ENCODE measurements around the gene EMILIN3. TPM values are rescaled to one million over a fixed set of nuclear protein-coding genes. Genes with fewer than 3 reads are reported as not detected.

Gene EMILIN3
- total RNA-seq, 1 donor from 2014 or later: not detected

DNA sequence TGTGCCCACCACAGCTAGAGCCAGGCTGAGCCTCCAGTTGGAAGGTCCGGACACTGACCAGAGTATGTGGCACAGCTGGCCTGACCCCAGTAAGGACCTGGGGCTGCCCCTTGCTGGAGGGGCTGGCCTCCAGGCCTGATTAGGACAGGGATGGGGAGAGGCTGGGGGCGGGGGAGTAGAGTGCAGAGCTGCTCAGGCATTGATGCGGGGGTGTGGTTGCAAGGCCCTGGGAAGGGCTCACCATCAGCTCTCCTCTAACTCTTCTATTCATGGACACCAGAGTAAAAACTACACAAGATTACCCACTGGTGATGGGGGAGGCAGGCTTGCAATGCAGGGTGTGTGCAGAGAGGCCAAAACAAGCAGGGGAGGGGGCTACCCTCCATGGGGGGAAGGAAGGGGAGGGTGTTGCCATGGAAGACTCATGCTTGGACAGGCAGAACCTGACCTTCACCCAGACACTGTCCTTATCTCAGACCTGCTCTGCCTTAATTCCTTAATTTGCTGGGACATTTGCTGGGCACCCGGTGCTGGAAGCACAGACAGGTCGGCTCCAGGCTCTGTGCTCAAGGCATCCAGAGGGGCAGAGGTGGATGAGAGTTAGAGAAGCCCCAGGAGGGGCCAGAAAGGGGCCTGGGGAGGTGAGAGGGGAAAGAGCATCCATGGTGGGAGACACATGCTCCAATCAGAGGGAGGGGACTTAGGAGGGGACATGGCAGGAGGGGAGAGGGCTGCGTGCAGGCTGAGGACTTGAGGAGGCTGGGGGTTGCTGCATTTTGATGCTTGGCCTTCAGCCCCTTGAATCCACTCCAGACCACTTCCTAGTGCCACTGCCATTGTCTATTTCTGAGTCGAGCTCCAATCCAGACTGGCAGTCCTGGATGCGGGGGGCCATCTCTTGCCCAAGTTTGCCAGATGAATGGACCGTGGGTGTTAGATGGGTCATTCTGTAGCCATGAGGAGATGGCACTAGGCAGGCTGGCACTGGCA, 7.6 kb upstream of the EMILIN3 start:
- ChIA-PET POLR2A (no interaction called here), CTCF (no interaction called here)
- ATAC-seq (ENCODE audit: low read depth): no peak
- Mint-ChIP-seq H3K4me3 (no peak overlapping the region), H3K27me3 (peaks cover 32% of the 10 kb centered on the region), H3K9me3 (peaks cover 10% of the 10 kb centered on the region), H3K36me3 (ENCODE audit: low read depth) (no peaks in the 10 kb centered on the region), H3K27ac (no peak overlapping the region), H3K4me1 (no peaks in the 10 kb centered on the region)
- no peak for DNase-seq
- intact Hi-C loops (cut with micrococcal nuclease): no loop called here
- TF ChIP-seq, protein P1, sequence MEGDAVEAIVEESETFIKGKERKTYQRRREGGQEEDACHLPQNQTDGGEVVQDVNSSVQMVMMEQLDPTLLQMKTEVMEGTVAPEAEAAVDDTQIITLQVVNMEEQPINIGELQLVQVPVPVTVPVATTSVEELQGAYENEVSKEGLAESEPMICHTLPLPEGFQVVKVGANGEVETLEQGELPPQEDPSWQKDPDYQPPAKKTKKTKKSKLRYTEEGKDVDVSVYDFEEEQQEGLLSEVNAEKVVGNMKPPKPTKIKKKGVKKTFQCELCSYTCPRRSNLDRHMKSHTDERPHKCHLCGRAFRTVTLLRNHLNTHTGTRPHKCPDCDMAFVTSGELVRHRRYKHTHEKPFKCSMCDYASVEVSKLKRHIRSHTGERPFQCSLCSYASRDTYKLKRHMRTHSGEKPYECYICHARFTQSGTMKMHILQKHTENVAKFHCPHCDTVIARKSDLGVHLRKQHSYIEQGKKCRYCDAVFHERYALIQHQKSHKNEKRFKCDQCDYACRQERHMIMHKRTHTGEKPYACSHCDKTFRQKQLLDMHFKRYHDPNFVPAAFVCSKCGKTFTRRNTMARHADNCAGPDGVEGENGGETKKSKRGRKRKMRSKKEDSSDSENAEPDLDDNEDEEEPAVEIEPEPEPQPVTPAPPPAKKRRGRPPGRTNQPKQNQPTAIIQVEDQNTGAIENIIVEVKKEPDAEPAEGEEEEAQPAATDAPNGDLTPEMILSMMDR (IDR thresholded peaks at IDR 0.05): no peak

DNA sequence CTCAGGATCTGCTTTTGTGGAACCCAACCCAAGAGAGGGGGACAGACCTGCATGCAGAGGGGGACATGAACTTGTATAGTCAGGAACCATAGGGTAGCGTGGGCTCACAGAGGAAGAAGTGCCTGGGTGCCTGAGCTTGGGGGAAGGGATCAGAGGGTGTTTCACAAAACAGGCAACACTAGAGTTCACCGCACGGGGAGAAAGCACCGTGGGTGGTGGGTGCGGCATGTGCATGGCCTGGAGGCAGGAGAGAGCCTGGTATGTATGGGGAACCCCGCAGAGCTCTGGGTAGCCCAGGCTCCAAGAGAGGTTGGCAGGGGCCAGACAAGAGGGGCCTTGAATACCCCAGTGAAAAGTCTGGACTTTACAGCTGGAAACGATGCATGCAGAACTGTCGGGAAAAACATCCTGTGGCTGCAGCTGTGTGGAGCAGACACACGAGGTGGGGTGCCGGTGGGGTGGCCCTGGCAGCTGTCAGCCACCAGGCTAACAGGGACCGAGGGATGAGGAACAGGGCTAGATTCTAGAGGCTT, 6.7 kb upstream of the EMILIN3 start:
- intact Hi-C loops (cut with micrococcal nuclease): no loop called here
- H3K4me3 Mint-ChIP-seq: no peak overlapping the region
- no peak for DNase-seq
- no peak for ATAC-seq (ENCODE audit: low read depth)
- H3K9me3 Mint-ChIP-seq: peaks cover 10% of the 10 kb centered on the region
- no peaks in the 10 kb centered on the region for H3K36me3 Mint-ChIP-seq (ENCODE audit: low read depth)
- no peaks in the 10 kb centered on the region for H3K4me1 Mint-ChIP-seq
- CTCF ChIA-PET: no interaction called here
- POLR2A ChIA-PET: no interaction called here
- TF ChIP-seq, protein P1 (IDR thresholded peaks at IDR 0.05): no peak
- H3K27ac Mint-ChIP-seq: no peak overlapping the region
- H3K27me3 Mint-ChIP-seq: peaks cover 35% of the 10 kb centered on the region

DNA sequence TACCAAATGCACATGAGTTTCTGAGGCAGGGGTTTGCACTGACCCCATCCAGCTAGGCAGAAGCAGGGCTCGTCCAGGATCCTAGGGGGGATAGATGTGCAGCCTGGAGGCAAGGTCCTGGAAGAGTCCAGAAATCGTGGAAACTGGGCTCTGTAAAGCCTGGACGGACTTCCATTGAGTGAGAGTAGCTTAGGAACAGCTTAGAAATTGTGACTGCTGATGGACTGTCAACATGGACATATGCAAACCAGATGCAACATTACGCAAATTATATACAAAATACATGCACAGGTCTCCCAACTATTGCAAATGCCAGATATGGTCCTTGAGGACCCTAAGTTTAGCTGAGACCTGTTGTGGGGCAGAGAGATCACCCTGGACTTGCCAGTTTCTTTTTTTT, 4.8 kb upstream of the EMILIN3 start:
- POLR2A ChIA-PET: no interaction called here
- CTCF ChIA-PET: no interaction called here
- H3K27me3 Mint-ChIP-seq: peaks cover 44% of the 10 kb centered on the region
- DNase-seq (no peak), ATAC-seq (ENCODE audit: low read depth) (no peak)
- H3K9me3 Mint-ChIP-seq: peaks cover 10% of the 10 kb centered on the region
- peaks cover 7% of the 10 kb centered on the region for H3K4me1 Mint-ChIP-seq
- TF ChIP-seq, protein P1 (IDR thresholded peaks at IDR 0.05): no peak
- H3K36me3 Mint-ChIP-seq (ENCODE audit: low read depth): no peaks in the 10 kb centered on the region
- no peak overlapping the region for H3K4me3 Mint-ChIP-seq
- H3K27ac Mint-ChIP-seq: no peak overlapping the region
- intact Hi-C loops (cut with micrococcal nuclease): no loop called here

DNA sequence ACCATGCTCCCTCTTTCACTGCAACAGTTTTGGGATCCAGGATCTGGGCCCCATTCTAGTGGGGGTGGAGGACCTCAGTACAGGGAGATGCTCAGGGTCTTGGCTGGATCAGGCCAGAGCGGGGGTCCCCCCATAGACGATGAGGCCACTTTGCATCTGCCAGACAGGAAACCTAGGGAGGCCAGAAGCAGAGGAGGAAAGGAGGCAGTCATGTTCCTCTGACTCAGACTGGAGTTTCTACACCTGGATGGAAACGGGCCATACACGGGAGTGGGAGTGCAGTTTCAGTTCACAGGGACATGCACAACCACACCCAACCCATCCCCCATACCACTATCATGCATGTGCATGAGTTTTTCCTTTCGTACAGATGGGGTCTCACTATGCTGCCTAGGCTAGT, 3.6 kb upstream of the EMILIN3 start:
- peaks cover 10% of the 10 kb centered on the region for H3K9me3 Mint-ChIP-seq
- no peak overlapping the region for H3K27ac Mint-ChIP-seq

DNA sequence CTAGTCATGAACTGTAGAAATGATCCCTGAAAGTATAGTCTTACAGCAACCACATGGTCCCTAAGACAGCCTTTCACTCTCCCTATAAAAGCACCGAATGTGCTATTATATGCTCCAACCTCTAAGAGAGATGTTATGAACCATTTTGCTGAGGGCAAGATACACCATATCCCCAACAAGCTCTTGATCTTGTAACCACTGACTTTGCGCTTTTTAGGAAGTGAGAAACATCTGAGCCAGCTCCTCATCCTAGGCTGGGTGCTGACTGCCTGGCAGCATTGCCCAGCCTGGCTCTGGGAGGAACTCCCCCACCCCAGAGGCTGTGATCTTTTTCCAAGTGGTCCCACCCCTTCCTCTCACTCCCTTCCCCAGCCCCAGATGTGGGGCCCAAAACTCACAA, 3.1 kb upstream of the EMILIN3 start:
- no peak overlapping the region for H3K27ac Mint-ChIP-seq
- no peaks in the 10 kb centered on the region for H3K36me3 Mint-ChIP-seq (ENCODE audit: low read depth)
- TF ChIP-seq, protein P1 (IDR thresholded peaks at IDR 0.05): no peak
- no peak overlapping the region for H3K4me3 Mint-ChIP-seq
- CTCF ChIA-PET: no interaction called here
- ATAC-seq (ENCODE audit: low read depth) (no peak), DNase-seq (no peak)
- peaks cover 10% of the 10 kb centered on the region for H3K9me3 Mint-ChIP-seq
- intact Hi-C loops (cut with micrococcal nuclease): no loop called here
- POLR2A ChIA-PET: no interaction called here
- H3K4me1 Mint-ChIP-seq: peaks cover 9% of the 10 kb centered on the region
- H3K27me3 Mint-ChIP-seq: peaks cover 41% of the 10 kb centered on the region

More for the DNA sequence above, 3.6 kb upstream of the EMILIN3 start:
- Mint-ChIP-seq H3K4me3 (no peak overlapping the region), H3K27me3 (peaks cover 39% of the 10 kb centered on the region), H3K36me3 (ENCODE audit: low read depth) (no peaks in the 10 kb centered on the region), H3K4me1 (peaks cover 9% of the 10 kb centered on the region)
- DNase-seq: no peak
- intact Hi-C loops (cut with micrococcal nuclease): no loop called here
- POLR2A ChIA-PET: no interaction called here
- TF ChIP-seq, protein P1 (IDR thresholded peaks at IDR 0.05): no peak
- ATAC-seq (ENCODE audit: low read depth): no peak
- CTCF ChIA-PET: no interaction called here
